ENCODE data around the gene ATP5F1D.

Gene ATP5F1D

GRCh38 chr19:1253514-1254080 lies 12.0 kb downstream of the ATP5F1D start:
- no peak for DNase-seq
- in situ Hi-C loops (cut with MboI; ENCODE audit: low pct_unique_long_range_greater_than_20kb, low sequenced_read_pairs): no loop called here

- in situ Hi-C loops (cut with MboI; ENCODE audit: low pct_unique_long_range_greater_than_20kb, low sequenced_read_pairs): no loop called here
- no peak for DNase-seq
Observed at GRCh38 chr19:1254081-1254527, 12.6 kb downstream of the ATP5F1D start.

- in situ Hi-C loops (cut with MboI; ENCODE audit: low pct_unique_long_range_greater_than_20kb, low sequenced_read_pairs): no loop called here
- DNase-seq: no peak
Observed at GRCh38 chr19:1254530-1255185, 13.1 kb downstream of the ATP5F1D start.

- DNase-seq: no peak
- in situ Hi-C loops (cut with MboI; ENCODE audit: low pct_unique_long_range_greater_than_20kb, low sequenced_read_pairs): no loop called here
Observed at GRCh38 chr19:1255186-1256161, 13.9 kb downstream of the ATP5F1D start.

- no peak for DNase-seq
- in situ Hi-C loops (cut with MboI; ENCODE audit: low pct_unique_long_range_greater_than_20kb, low sequenced_read_pairs): no loop called here
Observed at GRCh38 chr19:1256646-1257474, 15.3 kb downstream of the ATP5F1D start.

DNA sequence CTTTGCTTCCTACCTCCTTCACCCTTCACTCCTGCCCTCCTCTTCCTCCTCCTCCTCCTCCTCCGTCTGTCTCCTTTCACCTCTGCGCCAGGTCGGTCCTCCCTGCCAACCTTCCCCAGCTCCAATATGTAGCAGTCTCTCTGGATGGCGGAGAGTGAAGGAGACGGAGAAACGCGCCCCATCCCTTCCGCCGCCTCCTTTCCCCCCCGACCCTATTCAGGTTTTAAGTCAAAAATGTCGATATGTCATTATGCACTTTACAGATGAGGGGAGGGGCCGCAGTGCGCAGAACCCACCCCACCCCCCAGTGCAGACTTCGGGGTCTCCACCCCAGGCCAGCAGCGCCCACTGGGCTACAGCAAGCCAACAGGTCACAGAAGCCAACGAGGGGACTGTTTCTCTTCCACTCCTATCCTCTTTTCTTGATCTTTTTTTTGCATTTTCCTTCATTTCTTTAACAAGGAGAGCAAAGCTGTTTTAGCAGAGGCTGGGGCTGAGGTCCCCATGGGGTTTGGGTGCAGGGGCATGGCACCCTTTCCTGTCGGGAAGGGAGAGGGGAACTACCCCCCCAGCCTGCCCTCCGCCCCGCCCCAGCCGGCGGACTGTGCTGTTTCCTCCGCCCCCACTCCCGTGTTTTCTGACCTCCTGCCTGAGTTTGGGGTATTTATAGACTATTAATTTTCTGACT lies 16.1 kb downstream of the ATP5F1D start:
- in situ Hi-C loops (cut with MboI; ENCODE audit: low pct_unique_long_range_greater_than_20kb, low sequenced_read_pairs): no loop called here
- DNase-seq: no peak

- in situ Hi-C loops (cut with MboI; ENCODE audit: low pct_unique_long_range_greater_than_20kb, low sequenced_read_pairs): no loop called here
- DNase-seq: no peak
Observed at GRCh38 chr19:1258163-1258492, 16.6 kb downstream of the ATP5F1D start.

GRCh38 chr19:1258707-1259205 lies 17.2 kb downstream of the ATP5F1D start:
- in situ Hi-C loops (cut with MboI; ENCODE audit: low pct_unique_long_range_greater_than_20kb, low sequenced_read_pairs): no loop called here
- DNase-seq: no peak

DNA sequence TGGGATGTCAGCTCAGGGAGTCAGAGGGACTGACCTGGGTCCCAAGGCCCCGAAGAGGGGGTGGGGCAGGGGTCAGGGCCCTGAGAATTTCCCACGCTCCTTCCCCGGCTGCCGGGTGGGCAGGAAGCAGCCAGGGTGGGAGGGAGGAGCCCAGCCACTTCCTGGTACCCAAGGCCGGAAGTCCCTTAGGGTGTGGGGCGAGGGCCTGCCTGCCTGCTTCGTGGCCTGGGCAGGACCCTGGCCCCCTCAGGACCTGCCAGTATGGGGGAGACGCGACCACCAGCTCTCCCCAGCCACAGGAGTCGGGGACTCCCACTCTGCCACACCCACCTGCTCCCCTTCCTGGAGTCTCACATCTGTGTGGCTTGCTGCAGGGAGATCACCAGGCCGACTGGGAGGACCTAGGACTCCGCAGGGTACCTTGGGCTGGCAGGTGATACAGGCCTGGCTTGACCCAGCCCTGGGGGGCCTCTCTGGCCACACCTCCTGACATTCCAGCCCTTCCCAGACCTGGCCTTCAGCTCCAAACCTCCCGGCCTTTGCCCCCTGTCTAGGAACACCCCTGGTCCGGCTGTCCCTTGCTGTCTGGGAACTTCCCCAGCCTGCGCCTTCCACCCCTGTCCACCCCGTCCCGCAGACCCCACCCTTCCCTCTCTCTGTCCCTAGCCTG lies 17.8 kb downstream of the ATP5F1D start:
- peak; percentile 61 for DNase-seq
- in situ Hi-C loops (cut with MboI; ENCODE audit: low pct_unique_long_range_greater_than_20kb, low sequenced_read_pairs): no loop called here

DNA sequence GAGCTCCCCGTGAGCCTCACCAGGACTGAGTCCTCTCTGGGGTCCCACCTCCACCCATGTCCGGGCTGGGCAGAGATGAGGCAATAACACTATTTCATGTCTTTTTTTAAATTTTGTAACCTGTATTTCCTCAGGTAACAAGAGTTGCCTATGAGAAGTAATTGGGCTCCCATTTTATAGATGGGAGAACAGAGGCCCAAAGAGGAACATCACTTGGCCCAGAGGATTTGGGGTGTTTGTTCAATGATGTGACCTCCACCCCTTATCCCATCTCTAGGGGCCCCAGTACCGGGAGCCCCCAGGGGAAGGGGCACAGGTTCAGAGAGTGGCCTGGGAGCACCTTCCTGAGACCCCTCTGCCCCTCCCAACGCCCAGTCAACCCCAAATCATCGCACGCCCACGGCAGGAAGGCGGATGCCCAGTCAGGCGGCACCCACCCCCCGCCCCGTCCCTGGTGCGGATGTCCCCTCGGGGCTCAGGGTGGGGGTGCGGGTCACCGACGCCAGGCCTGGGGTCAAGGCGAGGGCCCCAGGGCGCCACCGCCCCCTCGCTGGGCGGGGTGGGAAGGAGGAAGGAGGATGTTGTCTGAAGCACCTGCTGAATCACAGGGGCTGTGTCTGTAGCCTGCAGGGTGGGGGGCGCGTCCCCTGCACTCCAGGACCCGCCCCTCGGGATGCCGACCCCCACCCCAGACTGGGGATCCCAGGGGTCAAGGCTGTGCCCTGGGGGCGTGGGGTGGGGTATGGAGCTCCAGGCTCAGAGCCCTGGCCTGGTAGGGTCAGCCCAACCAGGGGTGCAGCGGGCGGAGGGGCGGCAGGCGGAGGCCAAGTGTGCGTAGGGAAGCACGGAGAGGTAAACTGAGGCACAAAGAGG lies 18.6 kb downstream of the ATP5F1D start:
- in situ Hi-C loops (cut with MboI; ENCODE audit: low pct_unique_long_range_greater_than_20kb, low sequenced_read_pairs): no loop called here
- DNase-seq: no peak

- DNase-seq: peak; percentile 93
- in situ Hi-C loops (cut with MboI; ENCODE audit: low pct_unique_long_range_greater_than_20kb, low sequenced_read_pairs): no loop called here
Observed at GRCh38 chr19:1260749-1261537, 19.4 kb downstream of the ATP5F1D start.

- in situ Hi-C loops (cut with MboI; ENCODE audit: low pct_unique_long_range_greater_than_20kb, low sequenced_read_pairs): no loop called here
- peak; percentile 62 for DNase-seq
Observed at GRCh38 chr19:1261538-1261797, 19.9 kb downstream of the ATP5F1D start.

- in situ Hi-C loops (cut with MboI; ENCODE audit: low pct_unique_long_range_greater_than_20kb, low sequenced_read_pairs): no loop called here
- no peak for DNase-seq
Observed at GRCh38 chr19:1261798-1262622, 20.5 kb downstream of the ATP5F1D start.

DNA sequence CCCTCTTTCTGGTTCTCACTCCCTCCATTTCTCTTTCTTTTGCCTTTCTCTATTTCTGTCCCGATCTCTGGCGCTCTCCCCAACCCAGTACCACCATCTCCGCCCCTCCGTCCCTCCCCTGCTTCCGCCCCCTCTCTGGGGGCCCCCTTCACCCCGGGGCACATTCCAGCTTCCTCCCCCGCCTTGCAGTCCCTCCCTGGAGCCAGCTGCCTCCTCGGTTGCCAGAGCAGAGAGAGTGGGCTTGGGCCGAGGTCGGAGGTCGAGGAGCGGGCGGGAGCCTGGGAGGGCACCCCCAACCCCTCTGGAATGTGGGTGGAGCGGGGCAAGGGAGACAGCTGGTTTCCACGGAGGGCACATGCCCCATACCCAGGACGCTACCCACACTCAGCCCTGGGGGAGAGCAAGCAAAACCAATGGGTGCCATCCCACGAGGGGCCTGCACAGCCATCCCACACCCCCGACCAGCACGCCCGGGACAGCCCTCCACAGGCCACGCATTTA lies 21.1 kb downstream of the ATP5F1D start:
- no peak for DNase-seq
- in situ Hi-C loops (cut with MboI; ENCODE audit: low pct_unique_long_range_greater_than_20kb, low sequenced_read_pairs): no loop called here

GRCh38 chr19:1263188-1263587 lies 21.6 kb downstream of the ATP5F1D start:
- DNase-seq: no peak
- in situ Hi-C loops (cut with MboI; ENCODE audit: low pct_unique_long_range_greater_than_20kb, low sequenced_read_pairs): no loop called here

Measured in KBM-7 (cell line).